ENCODE data around the gene LOXL3.
A peak's percentile ranks its signal among the peaks of the same experiment; 100 is the strongest.

Gene LOXL3

DNA sequence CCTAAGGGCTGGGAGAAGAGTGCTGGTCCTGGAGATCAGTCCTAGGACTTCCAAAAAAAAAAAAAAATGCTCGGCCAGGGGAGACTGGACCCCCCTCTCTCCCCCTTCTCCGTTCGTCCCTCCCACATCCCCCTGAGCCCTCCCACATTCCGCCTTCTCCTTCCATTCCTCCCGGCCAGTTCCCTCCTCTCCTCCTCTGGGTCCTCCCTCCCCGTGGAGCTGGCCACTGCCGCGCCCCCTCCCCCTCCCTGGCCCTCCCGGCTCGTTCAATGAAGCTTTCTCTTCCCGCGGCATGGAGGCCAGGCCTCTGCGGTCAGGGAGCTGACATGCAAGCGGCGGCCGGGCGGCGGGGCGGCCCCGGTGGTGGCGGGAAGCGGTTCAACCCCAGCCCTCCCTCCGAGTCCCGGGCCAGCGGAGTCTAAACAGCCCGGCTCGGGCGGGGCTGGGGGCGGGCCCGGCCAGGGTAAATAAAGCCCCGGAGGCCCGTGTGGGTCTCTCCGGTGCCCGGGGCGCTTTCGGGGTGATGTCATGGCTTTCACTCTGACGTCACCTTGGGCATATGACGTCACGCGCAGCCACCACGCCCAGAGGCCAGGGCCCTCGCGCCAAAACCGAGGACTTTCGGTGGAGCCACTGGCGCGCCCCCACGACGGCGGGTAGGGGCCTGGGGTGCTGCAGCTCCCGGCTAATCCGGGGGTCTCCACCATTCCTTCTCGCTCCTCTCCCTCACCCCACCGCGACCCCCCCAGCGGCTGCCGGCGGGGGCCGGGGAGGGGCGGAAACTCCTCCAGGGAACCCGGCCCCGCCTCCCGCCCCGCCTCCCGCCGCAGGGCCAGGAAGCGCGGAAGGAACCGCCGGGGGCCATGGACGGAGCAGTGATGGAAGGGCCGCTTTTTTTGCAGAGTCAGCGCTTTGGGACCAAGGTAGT is at the start of gene LOXL3, which contains the start of gene DOK1:
LOXL3 (minus strand) TSS at position 51 of the 928 bp plus-strand sequence. CDS start 1,308 bp downstream, outside the sequence.
DOK1 (plus strand) TSS at position 829 of the 928 bp plus-strand sequence; CDS start at position 864, 35 bp downstream.
- DNase-seq, result peak; percentile 89

GRCh38 chr2:74602586-74603281 is 49.0 kb upstream of the LOXL3 start:
- no peak for DNase-seq

GRCh38 chr2:74599676-74600075 is 45.9 kb upstream of the LOXL3 start:
- DNase-seq, result no peak

DNA sequence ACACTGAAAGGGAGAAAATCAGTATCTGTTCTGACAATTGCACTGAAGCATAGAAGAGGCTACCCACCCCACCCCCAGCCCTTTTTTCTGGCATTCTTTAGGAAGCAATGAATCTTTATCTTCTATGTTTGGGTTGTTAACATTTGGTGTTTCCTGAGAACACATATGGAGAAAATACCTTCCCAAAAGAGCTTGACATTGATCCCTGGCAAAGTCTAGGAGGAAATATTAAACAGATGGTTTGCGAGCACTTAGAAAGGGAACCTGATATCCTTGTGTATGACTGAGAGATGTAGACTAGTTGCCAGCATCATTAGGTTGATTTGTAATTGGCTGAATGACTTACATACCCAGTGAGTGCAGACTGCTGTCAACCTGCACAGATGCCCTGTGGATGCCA is 43.7 kb upstream of the LOXL3 start:
- DNase-seq, result no peak

GRCh38 chr2:74596584-74596983 is 42.8 kb upstream of the LOXL3 start:
- DNase-seq, result no peak

GRCh38 chr2:74593826-74594772 is 40.4 kb upstream of the LOXL3 start:
- no peak for DNase-seq

- DNase-seq, result no peak
These were observed 34.9 kb upstream of the LOXL3 start for GRCh38 chr2:74588664-74589063.

DNA sequence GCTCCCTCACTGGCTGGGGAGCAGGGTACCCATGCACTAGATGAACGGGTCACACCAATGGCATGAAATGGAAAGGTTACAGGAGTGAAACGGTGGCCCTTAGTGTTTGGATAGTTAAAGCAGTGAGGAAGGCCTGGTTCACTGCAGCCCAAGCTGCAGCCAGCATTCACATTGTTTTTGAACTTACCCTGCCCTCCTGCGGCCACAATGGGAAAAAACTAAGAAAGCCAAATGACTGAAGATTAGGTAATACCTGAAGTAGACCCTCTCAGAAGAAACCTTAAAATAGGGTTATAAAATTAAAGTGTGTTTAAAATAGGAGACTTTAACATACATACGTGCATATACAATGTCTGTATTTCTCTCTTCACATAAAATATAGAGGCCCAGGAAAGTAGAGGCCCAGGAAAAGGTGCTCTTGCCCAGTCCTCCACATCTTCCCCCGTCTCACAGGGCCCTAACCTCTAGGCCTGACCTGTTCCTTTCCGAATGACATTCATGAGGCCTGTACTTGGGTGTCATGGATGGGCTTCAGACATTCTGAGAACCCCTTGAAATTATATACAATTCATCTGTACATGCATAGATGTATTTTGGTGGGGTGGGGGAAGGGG is 34.0 kb upstream of the LOXL3 start:
- peak; percentile 72 for DNase-seq

DNA sequence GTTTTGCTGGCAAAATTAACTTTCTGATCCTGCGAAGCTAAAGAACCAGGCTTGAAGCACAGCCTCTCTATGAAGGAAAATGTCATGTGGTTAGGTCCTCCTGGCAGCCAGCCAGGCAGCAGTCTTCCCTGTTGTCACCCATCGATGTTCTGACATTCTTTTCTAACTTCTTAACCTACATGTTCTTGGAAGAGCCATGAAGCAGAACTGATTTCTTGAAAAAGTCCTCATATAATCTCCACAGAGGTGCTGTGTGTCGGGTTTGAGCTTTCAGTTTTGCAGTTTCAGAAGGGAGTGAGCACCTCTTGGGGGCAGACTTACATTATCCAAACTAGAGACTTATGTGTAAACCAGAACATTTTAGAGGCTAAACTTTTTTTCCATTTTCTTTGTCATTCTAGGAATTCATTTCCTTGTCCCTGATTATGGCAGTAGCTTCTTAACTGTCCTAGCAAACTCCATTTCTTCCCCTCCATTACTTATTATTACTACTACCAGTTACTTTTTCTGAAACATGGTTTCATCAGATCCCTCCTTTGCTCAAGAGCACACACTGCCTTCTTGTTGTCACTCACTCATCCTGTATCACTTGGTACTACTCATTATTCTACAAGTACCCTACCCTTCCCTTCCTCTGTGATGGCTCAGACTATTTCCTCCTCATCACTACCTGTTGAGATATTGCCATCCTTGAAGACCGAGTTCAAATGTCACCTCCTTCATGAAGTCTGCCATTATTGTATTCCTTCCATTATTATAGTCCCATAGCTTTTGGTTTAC is 31.9 kb upstream of the LOXL3 start:
- DNase-seq, result peak; percentile 44

DNA sequence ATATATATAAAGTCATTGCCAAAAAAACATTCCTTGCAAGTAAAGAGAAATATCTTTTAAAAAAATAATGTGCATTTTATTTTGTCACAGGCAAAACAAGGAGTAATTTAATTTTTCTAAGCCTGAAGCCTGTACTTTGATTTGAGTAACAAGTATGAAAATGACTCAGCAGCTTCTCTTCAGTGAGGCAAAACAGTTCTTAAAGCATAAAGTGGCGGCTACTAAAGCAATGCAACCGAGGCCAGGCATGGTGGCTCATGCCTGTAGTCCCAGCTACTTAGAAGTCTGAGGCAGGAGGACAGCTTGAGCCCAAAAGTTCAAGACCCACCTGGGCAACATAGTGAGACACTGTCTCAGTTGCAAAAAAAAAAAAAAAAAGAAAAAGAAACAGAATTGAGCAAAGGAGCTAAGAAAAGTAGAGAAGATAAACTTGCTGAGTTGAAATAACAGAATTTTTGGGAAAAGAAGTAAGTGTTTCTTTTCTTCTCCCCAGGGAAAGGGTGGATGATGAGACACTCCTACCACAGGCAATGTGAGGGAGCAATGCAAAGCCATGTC is 30.4 kb upstream of the LOXL3 start:
- no peak for DNase-seq

- DNase-seq, result no peak
These were observed 29.8 kb upstream of the LOXL3 start for GRCh38 chr2:74583504-74583903.

GRCh38 chr2:74582184-74582583 is 28.4 kb upstream of the LOXL3 start:
- no peak for DNase-seq

DNA sequence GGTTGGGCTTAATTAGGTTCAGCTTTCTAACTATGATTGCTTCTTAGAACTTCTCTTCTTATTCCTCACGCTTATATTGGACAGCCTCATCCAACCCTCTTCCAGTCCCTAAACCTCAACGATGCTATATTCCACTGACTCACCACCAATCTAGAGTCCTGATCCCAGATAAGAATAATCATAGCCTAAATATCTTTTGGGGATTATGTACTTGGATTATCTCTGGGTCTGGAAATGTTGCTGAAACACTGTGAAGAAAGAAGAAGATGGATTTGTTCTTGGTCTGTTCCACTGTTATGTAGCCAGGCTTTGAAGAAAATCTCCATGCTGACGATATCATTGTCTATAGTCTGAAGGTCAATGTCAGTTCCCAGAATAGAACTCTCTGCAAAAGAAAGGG is 27.7 kb upstream of the LOXL3 start:
- DNase-seq, result no peak

- DNase-seq, result no peak
These were observed 24.7 kb upstream of the LOXL3 start for GRCh38 chr2:74578408-74578807.

- DNase-seq, result no peak
These were observed 23.7 kb upstream of the LOXL3 start for GRCh38 chr2:74577448-74577847.

DNA sequence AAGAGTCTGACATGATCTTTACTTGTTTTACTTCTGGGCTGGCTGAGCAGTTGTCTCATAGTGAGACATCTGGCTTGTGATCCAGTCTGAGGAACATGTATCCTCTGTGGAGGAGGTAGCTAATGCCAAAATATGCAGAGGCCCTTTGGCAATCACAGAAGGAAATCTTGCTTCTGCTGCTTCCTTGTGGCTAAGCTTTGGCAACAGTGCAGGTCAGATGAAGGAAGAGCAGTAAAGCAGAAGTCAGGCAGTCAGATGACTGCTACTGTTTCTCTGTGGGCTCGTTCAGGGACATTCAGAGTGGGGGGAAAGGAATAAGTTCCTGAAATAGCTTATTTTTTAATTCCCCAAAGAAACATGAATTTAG is 23.1 kb upstream of the LOXL3 start:
- no peak for DNase-seq

GRCh38 chr2:74576211-74576862 is 22.6 kb upstream of the LOXL3 start:
- DNase-seq, result no peak

GRCh38 chr2:74575320-74575719 is 21.6 kb upstream of the LOXL3 start:
- no peak for DNase-seq

DNA sequence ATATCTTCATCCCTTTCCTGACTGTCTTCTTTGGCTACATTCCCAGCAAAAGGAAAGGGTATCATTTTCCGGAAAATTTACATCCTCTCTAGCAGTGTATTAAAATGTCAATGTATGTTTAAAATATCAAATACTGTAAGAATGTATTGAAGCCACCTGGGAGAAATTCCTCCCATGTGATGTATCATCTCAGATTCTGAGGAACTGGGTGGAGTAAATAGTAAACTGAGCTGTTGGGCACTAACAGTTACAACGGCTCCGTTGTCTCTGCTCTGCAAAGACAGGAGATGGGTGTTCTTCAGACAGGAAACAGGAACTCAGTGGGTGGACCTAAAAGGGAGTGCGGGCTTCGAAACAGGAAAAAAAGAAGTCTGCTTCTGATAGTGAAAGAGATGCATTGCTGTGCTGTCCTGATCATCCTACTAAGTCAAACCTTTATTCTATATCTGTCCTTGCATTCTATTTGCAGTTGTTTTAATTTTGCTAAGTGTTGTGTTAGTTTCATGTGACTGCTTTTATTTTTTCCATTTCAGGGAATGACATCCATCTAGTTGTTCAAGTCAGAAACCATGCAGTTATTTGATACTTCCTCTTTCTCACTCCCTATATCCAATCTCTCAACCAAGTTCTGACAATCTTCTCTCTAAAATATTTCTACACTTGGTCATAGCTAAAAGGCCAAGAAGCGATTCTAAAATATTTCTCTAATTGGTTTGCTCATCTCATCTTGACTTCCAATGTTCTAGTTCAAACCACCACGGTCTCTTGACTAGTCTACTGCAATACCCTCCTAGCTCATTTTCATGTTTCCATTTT is 20.2 kb upstream of the LOXL3 start:
- peak; percentile 53 for DNase-seq

Measured in CD4-positive, alpha-beta T cell treated with Interleukin-6 for 4 hours (primary cell).